Measurements from ENCODE around the gene TRPM3.

GRCh38 chr9:70494221-70494620 is 627.2 kb downstream of the TRPM3 start:
- TF ChIP-seq YY1 (IDR thresholded peaks at IDR 0.05; ENCODE audit: insufficient read depth, insufficient read length) (no peak), ZNF274 (IDR thresholded peaks at IDR 0.05; ENCODE audit: low read depth, low read length) (no peak), SUZ12 (IDR thresholded peaks at IDR 0.05; ENCODE audit: extremely low read depth, insufficient read depth, insufficient read length) (no peak)

Measured in NT2/D1 (cell line).